OCI-LY7 (cell line): Measurements from ENCODE around the gene CLIP3.

Experiments used
- EZH2phosphoT487 ChIP-seq: fragments of 200-600 bp; sonication (generic); IDR thresholded peaks from 2 replicates; pipeline ENCODE4 v1.6.1; 2018; ENCODE audit warnings: low read depth, borderline replicate concordance, mild to moderate bottlenecking, mixed run types, antibody characterized with exemption, low read length, moderate library complexity, mixed read lengths
- TF ChIP-seq, protein P1 (sequence below): fragments of 200-600 bp; sonication (generic); conservative IDR thresholded peaks from 2 replicates; pipeline ENCODE4 v1.5.1; 2014; ENCODE audit warnings: mild to moderate bottlenecking, antibody characterized with exemption, low read length, moderate library complexity, mixed read lengths

DNA sequence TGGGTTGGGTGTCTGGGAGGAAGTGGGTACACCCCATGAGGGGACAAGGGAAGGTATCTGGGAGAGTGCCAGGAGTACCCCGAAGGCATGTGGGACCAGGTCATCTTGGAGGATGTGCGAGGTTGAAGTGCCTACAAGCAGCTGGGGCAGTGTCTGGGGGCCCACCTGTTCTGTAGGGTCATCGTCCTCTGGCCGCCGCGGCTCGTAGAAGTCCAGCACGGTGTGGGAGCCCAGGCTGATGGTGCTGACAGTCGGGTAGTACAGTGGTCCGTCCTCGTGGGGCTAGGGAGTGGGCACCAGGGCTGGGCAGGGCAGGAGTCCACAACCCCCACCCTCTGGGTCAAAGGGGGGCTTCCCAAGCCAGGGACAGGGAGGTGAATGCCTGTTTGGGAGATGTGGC lies 22.3 kb downstream of the CLIP3 start:
- TF ChIP-seq, protein P1, sequence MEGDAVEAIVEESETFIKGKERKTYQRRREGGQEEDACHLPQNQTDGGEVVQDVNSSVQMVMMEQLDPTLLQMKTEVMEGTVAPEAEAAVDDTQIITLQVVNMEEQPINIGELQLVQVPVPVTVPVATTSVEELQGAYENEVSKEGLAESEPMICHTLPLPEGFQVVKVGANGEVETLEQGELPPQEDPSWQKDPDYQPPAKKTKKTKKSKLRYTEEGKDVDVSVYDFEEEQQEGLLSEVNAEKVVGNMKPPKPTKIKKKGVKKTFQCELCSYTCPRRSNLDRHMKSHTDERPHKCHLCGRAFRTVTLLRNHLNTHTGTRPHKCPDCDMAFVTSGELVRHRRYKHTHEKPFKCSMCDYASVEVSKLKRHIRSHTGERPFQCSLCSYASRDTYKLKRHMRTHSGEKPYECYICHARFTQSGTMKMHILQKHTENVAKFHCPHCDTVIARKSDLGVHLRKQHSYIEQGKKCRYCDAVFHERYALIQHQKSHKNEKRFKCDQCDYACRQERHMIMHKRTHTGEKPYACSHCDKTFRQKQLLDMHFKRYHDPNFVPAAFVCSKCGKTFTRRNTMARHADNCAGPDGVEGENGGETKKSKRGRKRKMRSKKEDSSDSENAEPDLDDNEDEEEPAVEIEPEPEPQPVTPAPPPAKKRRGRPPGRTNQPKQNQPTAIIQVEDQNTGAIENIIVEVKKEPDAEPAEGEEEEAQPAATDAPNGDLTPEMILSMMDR = no peak
- no peak for TF ChIP-seq EZH2phosphoT487
